HCT116 (cell line): Measurements from ENCODE around the gene PRPSAP1. TPM values are rescaled to one million over a fixed set of nuclear protein-coding genes. Genes with fewer than 3 reads are reported as not detected.

Experiments used
- ATAC-seq: fragments of 200-7000 bp; cut with Tn5 transposase; 2 replicates; pipeline ENCODE4 v1.9.1; 2020; ENCODE audit warnings: mild to moderate bottlenecking, moderate library complexity
- BruUV-seq: library from RNA; stranded (reverse); fragments of 400-500 nt; replicated peaks from 2 replicates; lab custom pipeline; 2021; lab: Mats Ljungman, UMichigan
- CTCF ChIA-PET: fragments of 300-600 bp; sonication (Branson Sonifier 250); formaldehyde crosslinking; loops from one replicate; lab custom pipeline; 2021; ENCODE audit warnings: antibody characterized with exemption; lab: Charles Lee
- POLR2A ChIA-PET: fragments of 300-600, 350-600 bp; sonication (Branson Sonifier 250); formaldehyde crosslinking; loops from one replicate; lab custom pipeline; 2021; ENCODE audit warnings: antibody characterized with exemption; lab: Charles Lee
- RAD21 ChIA-PET, 2 experiments: fragments of 300-600 bp; sonication (Branson Sonifier 250); formaldehyde crosslinking; loops; one replicate each; lab custom pipeline; 2023; ENCODE audit warnings: low total read pairs in 2 of 2; ENCODE audit not compliant: uncharacterized antibody in 2 of 2, unreplicated experiment in 2 of 2, low non-redundant PET in 1 of 2; lab: Charles Lee
- DNase-seq: peaks from one replicate; pipeline ENCODE4 v3.0.0-alpha.2; 2010; ENCODE audit warnings: low read depth, low spot score
- H2AFZ ChIP-seq: fragments of 200-600 bp; shearing (Covaris generic), sonication (generic); 2 replicates; pipeline ENCODE4 v1.6.1; 2017; ENCODE audit warnings: low read depth, mixed run types, mixed read lengths, antibody characterized with exemption, low read length; ENCODE audit not compliant: poor library complexity, severe bottlenecking
- H3K27ac ChIP-seq: 2 replicates; pipeline ENCODE4 v1.5.1; 2012; ENCODE audit warnings: low read depth, low read length
- H3K27me3 ChIP-seq: fragments of 200-600 bp; sonication (generic); 2 replicates; pipeline ENCODE4 v1.6.1; 2016; ENCODE audit warnings: mixed run types, low read length, mixed read lengths; ENCODE audit not compliant: insufficient read depth
- H3K36me3 ChIP-seq, 2 experiments: fragments of 200-500 bp in 1 of 2; fragments of 200-600 bp in 1 of 2; sonication (Bioruptor generic) in 1 of 2; sonication (generic) in 1 of 2; 2 replicates each; pipeline versions ENCODE4 v1.5.1 to v1.6.1; 2014 to 2016; ENCODE audit warnings: low read length in 2 of 2, inconsistent platforms in 1 of 2, mixed read lengths in 1 of 2, mixed run types in 1 of 2; ENCODE audit not compliant: insufficient read depth in 2 of 2, control insufficient read depth in 1 of 2
- H3K4me1 ChIP-seq, 2 experiments: fragments of 200-600 bp in 1 of 2; sonication (generic) in 1 of 2; 2 replicates each; pipeline versions ENCODE4 v1.5.1 to v1.6.1; 2012 to 2017; ENCODE audit warnings: low read length in 2 of 2, inconsistent platforms in 1 of 2, mild to moderate bottlenecking in 1 of 2, mixed read lengths in 1 of 2, mixed run types in 1 of 2, moderate library complexity in 1 of 2; ENCODE audit not compliant: insufficient read depth in 2 of 2, control insufficient read depth in 1 of 2
- H3K4me2 ChIP-seq: fragments of 200-600 bp; sonication (generic); 2 replicates; pipeline ENCODE4 v1.6.1; 2017; ENCODE audit warnings: mixed run types, low read length, mixed read lengths
- H3K4me3 ChIP-seq, 2 experiments: fragments of 200-600 bp in 1 of 2; sonication (generic) in 1 of 2; replicated peaks in 1 of 2; 2 replicates each; pipeline ENCODE4 v1.5.1; 2011 to 2016; ENCODE audit warnings: low read length in 2 of 2, control low read depth in 1 of 2, low read depth in 1 of 2, mild to moderate bottlenecking in 1 of 2, mixed read lengths in 1 of 2, mixed run types in 1 of 2
- H3K79me2 ChIP-seq: fragments of 200-600 bp; sonication (generic); 2 replicates; pipeline ENCODE4 v1.6.1; 2017; ENCODE audit warnings: mild to moderate bottlenecking, mixed run types, low read length, moderate library complexity, mixed read lengths; ENCODE audit not compliant: insufficient read depth
- H3K9ac ChIP-seq: fragments of 200-600 bp; sonication (generic); 2 replicates; pipeline ENCODE4 v1.6.1; 2016; ENCODE audit warnings: low read length, mixed read lengths
- H3K9me2 ChIP-seq: fragments of 200-600 bp; sonication (generic), shearing (Covaris generic); 2 replicates; pipeline ENCODE4 v1.6.1; 2017; ENCODE audit warnings: mixed run types, mild to moderate bottlenecking, moderate library complexity; ENCODE audit not compliant: insufficient read depth
- H3K9me3 ChIP-seq, 2 experiments: fragments of 200-500 bp in 1 of 2; fragments of 200-600 bp in 1 of 2; sonication (Bioruptor generic) in 1 of 2; sonication (generic) in 1 of 2; 2 replicates each; pipeline ENCODE4 v1.6.1; 2014 to 2017; ENCODE audit warnings: low read length in 2 of 2, mixed read lengths in 2 of 2, inconsistent platforms in 1 of 2, low read depth in 1 of 2, mild to moderate bottlenecking in 1 of 2, mixed run types in 1 of 2, moderate library complexity in 1 of 2; ENCODE audit not compliant: control insufficient read depth in 1 of 2, insufficient read depth in 1 of 2
- H4K20me1 ChIP-seq: fragments of 200-600 bp; sonication (generic), shearing (Covaris generic); 2 replicates; pipeline ENCODE4 v1.6.1; 2017; ENCODE audit warnings: mixed run types, mild to moderate bottlenecking, moderate library complexity; ENCODE audit not compliant: insufficient read depth
- ATF3 ChIP-seq: IDR thresholded peaks from 2 replicates; pipeline ENCODE4 v1.6.1; 2012
- EGR1 ChIP-seq: IDR thresholded peaks from 2 replicates; pipeline ENCODE4 v1.6.1; 2012; ENCODE audit warnings: low read depth
- FOSL1 ChIP-seq: IDR thresholded peaks from 2 replicates; pipeline ENCODE4 v1.6.1; 2012; ENCODE audit warnings: low read depth
- JUND ChIP-seq: IDR thresholded peaks from 2 replicates; pipeline ENCODE4 v1.6.1; 2012
- POLR2AphosphoS5 ChIP-seq: IDR thresholded peaks from 2 replicates; pipeline ENCODE4 v1.6.1; 2011; ENCODE audit warnings: mild to moderate bottlenecking, low read depth, low read length, moderate library complexity
- RAD21 ChIP-seq: IDR thresholded peaks from 2 replicates; pipeline ENCODE4 v1.6.1; 2012; ENCODE audit warnings: low read depth, mild to moderate bottlenecking
- SIN3A ChIP-seq: IDR thresholded peaks from 2 replicates; pipeline ENCODE4 v1.6.1; 2012; ENCODE audit warnings: low read depth
- SRF ChIP-seq: IDR thresholded peaks from 2 replicates; pipeline ENCODE4 v1.6.1; 2012; ENCODE audit warnings: low read depth
- TCF7L2 ChIP-seq: IDR thresholded peaks from 2 replicates; pipeline ENCODE4 v1.7.0; 2011; ENCODE audit warnings: borderline replicate concordance, inconsistent platforms; ENCODE audit not compliant: insufficient read depth, insufficient read length; ENCODE audit errors: extremely low read depth
- YY1 ChIP-seq: IDR thresholded peaks from 2 replicates; pipeline ENCODE4 v1.6.1; 2011; ENCODE audit warnings: low read length, low read depth, moderate library complexity, mild to moderate bottlenecking; ENCODE audit not compliant: insufficient replicate concordance; ENCODE audit errors: extremely low read depth
- ZBTB33 ChIP-seq: IDR thresholded peaks from 2 replicates; pipeline ENCODE4 v1.6.1; 2011; ENCODE audit warnings: mild to moderate bottlenecking, low read length, moderate library complexity; ENCODE audit not compliant: insufficient replicate concordance; ENCODE audit errors: extremely low read depth
- ZNF274 ChIP-seq: fragments of 200-500 bp; sonication (Bioruptor generic); IDR thresholded peaks from 2 replicates; pipeline ENCODE4 v1.6.1; 2014; ENCODE audit warnings: mild to moderate bottlenecking, low read depth, low read length, inconsistent platforms
- intact Hi-C: fragments of 100-400 bp; cut with micrococcal nuclease; formaldehyde crosslinking; loops from 2 replicates; pipeline ENCODE4 v1.10.0; 2022
- total RNA-seq: library from RNA; stranded (reverse); gene quantifications from one replicate; pipeline ENCODE4 v1.2.1, GENCODE V29; 2021; ENCODE audit not compliant: unreplicated experiment

Gene PRPSAP1
- total RNA-seq, 1 experiment from 2014 or later, result 81.4 TPM

- TF ChIP-seq ZBTB33 (no peak), YY1 (no peak)
Observed at GRCh38 chr17:76292567-76292966, 61.1 kb downstream of the PRPSAP1 start (continued).

DNA sequence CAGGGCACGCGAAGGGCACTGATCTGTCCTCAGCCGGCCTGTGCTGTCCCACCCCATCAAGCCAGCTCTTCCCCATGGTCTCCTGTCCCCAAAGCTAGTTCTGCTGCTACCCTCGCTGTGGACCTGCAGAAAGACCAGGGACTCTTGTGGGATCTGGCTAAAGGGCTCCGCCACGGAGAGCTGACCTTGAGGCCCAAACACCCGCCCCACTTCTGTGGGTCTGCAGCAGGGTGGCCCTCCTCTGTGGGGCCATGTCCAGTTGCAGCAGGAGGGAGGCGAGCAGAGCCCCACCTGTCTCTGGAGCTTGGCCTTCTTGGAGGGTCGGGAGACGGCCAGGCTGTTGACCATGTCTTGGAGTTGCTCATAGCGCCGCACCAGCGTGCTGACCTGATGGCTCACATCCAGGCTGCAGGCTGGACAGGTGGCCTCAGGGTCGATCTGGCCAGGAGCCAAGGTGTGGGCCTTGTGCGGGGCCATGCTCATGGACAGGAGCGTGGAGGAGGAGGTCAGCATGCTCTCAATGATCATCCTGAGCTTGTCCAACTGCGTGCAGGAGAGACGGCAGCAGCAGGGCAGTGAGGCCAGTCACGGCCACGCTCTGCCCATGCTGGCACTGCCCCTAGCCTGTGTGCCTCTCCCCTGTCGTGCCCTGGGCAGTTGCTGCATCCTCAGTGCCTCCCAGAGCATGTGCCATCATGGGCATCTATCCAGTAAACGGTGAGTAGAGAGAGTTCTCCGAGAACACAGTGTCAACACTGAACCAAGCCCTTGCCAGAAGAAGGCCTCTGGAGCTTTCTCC is 71.9 kb downstream of the PRPSAP1 start:
- intact Hi-C loops, result no loop called here
- H3K4me1 ChIP-seq, result peaks cover 0 to 11% of the 10 kb centered on the region in 2 experiments; a peak in 2 of 4 replicates
- no peaks in the 10 kb centered on the region for H3K9me3 ChIP-seq
- no peak overlapping the region for H3K9ac ChIP-seq
- ChIA-PET CTCF (interaction anchor here (4.4 to 5.1 kb wide), 2 partner anchors 18 to 159 kb away, joined by 34 to 132 read pairs; partner anchors contain the start of gene UBALD2), RAD21 (interaction anchor here in 1 of 2 experiments (0.6 kb wide), 1 partner anchor 100 kb away, joined by 4 read pairs; no protein-coding TSS in a partner anchor), POLR2A (no interaction called here)
- TF ChIP-seq ZNF274 (no peak), FOSL1 (no peak), EGR1 (no peak), POLR2AphosphoS5 (no peak), SIN3A (no peak), ATF3 (no peak), YY1 (no peak), JUND (no peak), ZBTB33 (no peak), TCF7L2 (no peak), SRF (no peak), RAD21 (no peak)
- H3K27me3 ChIP-seq, result no peaks in the 10 kb centered on the region
- no peaks in the 10 kb centered on the region for H4K20me1 ChIP-seq
- H3K9me2 ChIP-seq, result no peaks in the 10 kb centered on the region
- no peak overlapping the region for H2AFZ ChIP-seq
- ATAC-seq (no peak), DNase-seq (no peak)
- H3K27ac ChIP-seq, result no peak overlapping the region
- no peak overlapping the region for H3K4me3 ChIP-seq
- no peak overlapping the region for H3K4me2 ChIP-seq
- BruUV-seq, result no TSS peak
- H3K79me2 ChIP-seq, result no peaks in the 10 kb centered on the region
- no peaks in the 10 kb centered on the region for H3K36me3 ChIP-seq
